K562 (cell line): Measurements from ENCODE around the gene PPP1R13L. TPM values are rescaled to one million over a fixed set of nuclear protein-coding genes. Genes with fewer than 3 reads are reported as not detected.
A peak's percentile ranks its signal among the peaks of the same experiment; 100 is the strongest.

Experiments used
- AFF1 ChIP-seq, 2 experiments: fragments of 450-650 bp; IDR thresholded peaks; 2 replicates each; pipeline ENCODE4 v1.6.1; 2018; ENCODE audit warnings: mild to moderate bottlenecking in 2 of 2, low read depth in 1 of 2; ENCODE audit not compliant: partially characterized antibody in 2 of 2
- BCLAF1 ChIP-seq, 2 experiments: fragments of 450-650 bp in 1 of 2; IDR thresholded peaks; 2 replicates each; pipeline ENCODE4 v1.6.1; 2011 to 2017; ENCODE audit warnings: low read depth in 2 of 2, antibody characterized with exemption in 1 of 2, borderline replicate concordance in 1 of 2, low read length in 1 of 2, mild to moderate bottlenecking in 1 of 2, mixed read lengths in 1 of 2; ENCODE audit not compliant: control insufficient read depth in 1 of 2
- CTCF ChIP-seq, 3 experiments: IDR thresholded peaks in 2 of 3; conservative IDR thresholded peaks in 1 of 3; 2 replicates each; pipeline ENCODE4 v1.5.1; 2011 to 2012; ENCODE audit warnings: low read length in 3 of 3, mild to moderate bottlenecking in 3 of 3, control low read depth in 2 of 3, improper control_type of control experiment in 1 of 3, inconsistent platforms in 1 of 3, low read depth in 1 of 3, mixed read lengths in 1 of 3, moderate library complexity in 1 of 3; ENCODE audit not compliant: insufficient read depth in 2 of 3
- CXXC5 ChIP-seq: fragments of 250-450 bp; sonication (Bioruptor Pico); IDR thresholded peaks from 2 replicates; pipeline ENCODE4 v1.8.0; 2022; ENCODE audit warnings: inconsistent platforms, mild to moderate bottlenecking, moderate library complexity
- EP400 ChIP-seq: fragments of 450-650 bp; IDR thresholded peaks from 2 replicates; pipeline ENCODE4 v1.6.1; 2017; ENCODE audit warnings: antibody characterized with exemption, mild to moderate bottlenecking, moderate library complexity
- HDAC3 ChIP-seq: fragments of 450-650 bp; IDR thresholded peaks from 2 replicates; pipeline ENCODE4 v1.6.1; 2018; ENCODE audit warnings: borderline replicate concordance, mild to moderate bottlenecking, moderate library complexity; ENCODE audit not compliant: partially characterized antibody
- MXI1 ChIP-seq: IDR thresholded peaks from 2 replicates; pipeline ENCODE4 v1.6.1; 2011; ENCODE audit warnings: low read depth, mild to moderate bottlenecking, improper control_type of control experiment, low read length
- ZBTB1 ChIP-seq: sonication (generic); formaldehyde crosslinking; IDR thresholded peaks from 2 replicates; pipeline ENCODE4 v1.8.1; 2023; ENCODE audit warnings: missing genetic modification reagents, low read depth, mild to moderate bottlenecking, borderline replicate concordance
- ZNF449 ChIP-seq: fragments of 250-450 bp; sonication (Bioruptor Pico); IDR thresholded peaks from 2 replicates; pipeline ENCODE4 v1.8.0; 2022; ENCODE audit warnings: moderate library complexity, mild to moderate bottlenecking, inconsistent platforms
- polyA plus RNA-seq, 8 experiments: library from polyadenylated mRNA; depleted of rRNA in 4 of 8; stranded (reverse) in 5 of 8; unstranded in 3 of 8; fragments of >200 nt; fragmentation: Nextera tagmentation in 2 of 8; fragmentation: Illumina TruSeq in 1 of 8; extraction: Ambion mirVana in 2 of 8; extraction: Trizol in 1 of 8; gene quantifications; 2 replicates each; pipeline versions ENCODE4 v1.2.1 to v1.2.3, GENCODE V29; 2011 to 2014; ENCODE audit warnings: inconsistent platforms in 1 of 8, missing spikeins in 1 of 8
- total RNA-seq, 7 experiments: library from RNA; depleted of rRNA in 6 of 7; stranded (reverse); fragments of >200 nt in 6 of 7; fragmentation: Illumina TruSeq in 2 of 7; extraction: Trizol in 2 of 7; gene quantifications; 2 replicates each; pipeline versions ENCODE4 v1.2.1 to v1.2.3, GENCODE V29; 2011 to 2021; ENCODE audit warnings: low replicate concordance in 1 of 7

Gene PPP1R13L
- total and polyA plus RNA-seq, 9 of the 15 experiments (the other 6 are each of a cell fraction or from before 2014, with no cell fraction given): 0.32 to 6.7 (median 2.0) TPM

GRCh38 chr19:45406226-45407090 lies 1.6 kb upstream of the PPP1R13L start, which contains the start of gene POLR1G (continued):
- TF ChIP-seq AFF1 (IDR thresholded peaks at IDR 0.05; ENCODE audit: low read depth in 1 of 2, partially characterized antibody in 2 of 2) (peak; percentile 76 to 83), ZBTB1 (CRISPR knock-in tag) (no peak), BCLAF1 (IDR thresholded peaks at IDR 0.05; ENCODE audit: borderline replicate concordance in 1 of 2, control insufficient read depth in 1 of 2, low read depth in 2 of 2, low read length in 1 of 2) (peak in 1 of 2 experiments; percentile 99; a peak in 2 of 4 replicates), HDAC3 (peak; percentile 53), CXXC5 (CRISPR knock-in tag) (peak; percentile 70), EP400 (peak; percentile 95), CTCF (IDR thresholded peaks at IDR 0.05 in 2 of 3, conservative IDR thresholded peaks at IDR 0.05 in 1 of 3; ENCODE audit: insufficient read depth in 2 of 3, low read depth in 1 of 3, low read length in 3 of 3) (peak in 1 of 3 experiments; percentile 24; a peak in 2 of 6 replicates), ZNF449 (CRISPR knock-in tag) (no peak), MXI1 (peak; percentile 99)
